Upper lobe of left lung (tissue), 4 donors: Measurements from ENCODE around the gene EFCC1.

Source experiments
- CTCF ChIP-seq, 6 experiments: fragments of 450-650 bp in 4 of 6; fragments of 200-600 bp in 2 of 6; sonication (generic) in 2 of 6; IDR thresholded peaks; one replicate each; pipeline ENCODE4 v1.5.1; 2016 to 2019; ENCODE audit warnings: antibody characterized with exemption in 6 of 6
- EP300 ChIP-seq, 4 donors: sonication (generic); formaldehyde crosslinking; IDR thresholded peaks; one replicate each; pipeline ENCODE4 v1.5.1; 2017; ENCODE audit warnings: antibody characterized with exemption in 4 of 4, control low read depth in 2 of 4
- POLR2A ChIP-seq, 4 donors: fragments of 450-650 bp; IDR thresholded peaks; one replicate each; pipeline ENCODE4 v1.5.1; 2016 to 2017; ENCODE audit warnings: antibody characterized with exemption in 4 of 4, mild to moderate bottlenecking in 2 of 4
- POLR2AphosphoS5 ChIP-seq, 2 donors: sonication (generic); formaldehyde crosslinking; IDR thresholded peaks; one replicate each; pipeline ENCODE4 v1.5.1; 2017; ENCODE audit warnings: antibody characterized with exemption in 2 of 2

GRCh38 chr3:129000742-129001100 is 383 bp upstream of the EFCC1 start:
- TF ChIP-seq CTCF (IDR thresholded peaks at IDR 0.05) (no peak), POLR2A (IDR thresholded peaks at IDR 0.05) (no peak), POLR2AphosphoS5 (IDR thresholded peaks at IDR 0.05) (no peak), EP300 (IDR thresholded peaks at IDR 0.05) (no peak)
